ENCODE measurements around the gene ZBTB1.
"Not testable (repeated sequence)": the region's sequence is repeated elsewhere in the genome, so short reads cannot be mapped to it uniquely, and the experiment has no call there.

DNA sequence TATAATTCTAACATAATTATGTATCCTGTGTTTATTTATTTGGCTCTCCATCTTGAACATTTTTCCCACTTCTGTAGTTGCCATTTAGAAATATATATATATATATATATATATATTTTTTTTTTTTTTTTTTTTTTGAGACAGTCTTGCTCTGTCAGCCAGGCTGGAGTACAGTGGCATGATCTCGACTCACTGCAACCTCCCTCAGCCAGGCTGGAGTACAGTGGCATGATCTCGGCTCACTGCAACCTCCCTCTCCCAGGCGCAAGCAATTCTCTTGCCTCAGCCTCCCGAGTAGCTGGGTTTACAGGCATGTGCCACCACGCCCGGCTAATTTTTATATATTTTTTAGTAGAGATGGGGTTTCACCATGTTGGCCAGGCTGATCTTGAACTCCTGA is 13.1 kb downstream of the ZBTB1 start:
- TF ChIP-seq, protein P1, sequence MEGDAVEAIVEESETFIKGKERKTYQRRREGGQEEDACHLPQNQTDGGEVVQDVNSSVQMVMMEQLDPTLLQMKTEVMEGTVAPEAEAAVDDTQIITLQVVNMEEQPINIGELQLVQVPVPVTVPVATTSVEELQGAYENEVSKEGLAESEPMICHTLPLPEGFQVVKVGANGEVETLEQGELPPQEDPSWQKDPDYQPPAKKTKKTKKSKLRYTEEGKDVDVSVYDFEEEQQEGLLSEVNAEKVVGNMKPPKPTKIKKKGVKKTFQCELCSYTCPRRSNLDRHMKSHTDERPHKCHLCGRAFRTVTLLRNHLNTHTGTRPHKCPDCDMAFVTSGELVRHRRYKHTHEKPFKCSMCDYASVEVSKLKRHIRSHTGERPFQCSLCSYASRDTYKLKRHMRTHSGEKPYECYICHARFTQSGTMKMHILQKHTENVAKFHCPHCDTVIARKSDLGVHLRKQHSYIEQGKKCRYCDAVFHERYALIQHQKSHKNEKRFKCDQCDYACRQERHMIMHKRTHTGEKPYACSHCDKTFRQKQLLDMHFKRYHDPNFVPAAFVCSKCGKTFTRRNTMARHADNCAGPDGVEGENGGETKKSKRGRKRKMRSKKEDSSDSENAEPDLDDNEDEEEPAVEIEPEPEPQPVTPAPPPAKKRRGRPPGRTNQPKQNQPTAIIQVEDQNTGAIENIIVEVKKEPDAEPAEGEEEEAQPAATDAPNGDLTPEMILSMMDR (IDR thresholded peaks at IDR 0.05) = not testable (repeated sequence)
- not testable (repeated sequence) for TF ChIP-seq POLR2A (IDR thresholded peaks at IDR 0.05)

Measured in heart left ventricle (tissue), 13 donors.